BLaER1 treated with 17β-estradiol and CSF1 and Interleukin-3, amounts not matched to agents 10 nM and 100 nM (cell line): ENCODE data around the gene MKS1.

Experiments
- H3K27ac ChIP-seq, 11 experiments: shearing (Covaris generic); formaldehyde crosslinking; 2 replicates each; pipeline ENCODE4 v1.8.1; 2022
- H3K27me3 ChIP-seq, 11 experiments: shearing (Covaris generic); formaldehyde crosslinking; 2 replicates each; pipeline ENCODE4 v1.8.1; 2022
- H3K36me3 ChIP-seq, 11 experiments: shearing (Covaris generic); formaldehyde crosslinking; 2 replicates each; pipeline ENCODE4 v1.8.1; 2022
- H3K4me1 ChIP-seq, 10 experiments: shearing (Covaris generic); formaldehyde crosslinking; 2 replicates each; pipeline ENCODE4 v1.8.1; 2022
- H3K4me2 ChIP-seq, 11 experiments: shearing (Covaris generic); formaldehyde crosslinking; 2 replicates each; pipeline ENCODE4 v1.8.1; 2022
- H3K4me3 ChIP-seq, 10 experiments: shearing (Covaris generic); formaldehyde crosslinking; 2 replicates each; pipeline ENCODE4 v1.8.1; 2022
- H3K9ac ChIP-seq, 11 experiments: shearing (Covaris generic); formaldehyde crosslinking; 2 replicates each; pipeline ENCODE4 v1.8.1; 2022
- H3K9me3 ChIP-seq, 11 experiments: shearing (Covaris generic); formaldehyde crosslinking; replicated peaks in 1 of 11; 2 replicates each; pipeline ENCODE4 v1.8.1; 2022
- H4K20me1 ChIP-seq, 11 experiments: shearing (Covaris generic); formaldehyde crosslinking; 2 replicates each; pipeline ENCODE4 v1.8.1; 2022
- Cebpa-rat ChIP-seq, 11 experiments: shearing (Covaris generic); IDR thresholded peaks; 2 replicates each; pipeline ENCODE4 v1.8.1; 2022

The MKS1 gene

DNA sequence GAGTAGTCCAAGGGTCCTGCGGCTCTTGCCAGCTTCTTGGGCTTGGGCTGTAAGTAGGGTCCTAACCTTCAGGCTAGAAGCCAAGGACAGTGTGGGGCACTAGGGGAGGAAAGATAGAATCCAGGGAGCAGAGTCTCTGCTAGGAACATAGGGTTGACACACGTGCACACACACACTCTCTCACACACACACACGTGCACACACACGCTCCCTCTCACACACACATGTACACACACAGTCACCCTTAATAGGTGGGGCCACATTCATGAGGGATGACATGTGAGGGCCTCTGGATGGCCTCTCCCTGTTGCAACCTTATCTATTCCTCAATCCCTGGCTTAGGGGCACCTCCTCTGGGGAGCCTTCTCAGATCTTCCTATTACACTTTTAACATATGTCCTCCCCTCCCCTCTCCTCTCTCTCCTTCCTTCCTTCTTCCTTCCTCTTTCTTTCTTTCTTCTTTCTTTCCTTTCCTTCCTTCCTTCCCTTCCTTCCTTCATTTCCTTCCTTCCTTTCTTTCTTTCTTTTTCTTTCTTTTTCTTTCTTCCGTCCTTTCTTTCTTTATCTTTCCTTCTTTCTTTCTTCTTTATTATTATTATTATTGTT is 23.4 kb downstream of the MKS1 start:
- Histone ChIP-seq H3K4me2 (peak overlapping the region in 10 of 11 experiments; percentile 7 to 60 (median 48); a peak in 16 of 22 replicates), H3K9ac (no peak overlapping the region), H3K27ac (no peak overlapping the region), H3K4me1 (peaks cover 0 to 23% (median 19%) of the 10 kb centered on the region in 10 experiments; a peak in 17 of 20 replicates), H3K36me3 (no peaks in the 10 kb centered on the region), H3K27me3 (no peaks in the 10 kb centered on the region), H3K4me3 (no peak overlapping the region), H3K9me3 (no peaks in the 10 kb centered on the region), H4K20me1 (peaks cover 0 to 7% (median 0%) of the 10 kb centered on the region in 11 experiments; a peak in 2 of 22 replicates)
- TF ChIP-seq Cebpa-rat (IDR thresholded peaks at IDR 0.05) = no peak

GRCh38 chr17:58193641-58194255 is 25.3 kb downstream of the MKS1 start:
- H4K20me1 ChIP-seq = peaks cover 0 to 7% (median 0%) of the 10 kb centered on the region in 11 experiments; a peak in 2 of 22 replicates
- no peak overlapping the region for H3K4me2 ChIP-seq
- TF ChIP-seq Cebpa-rat (IDR thresholded peaks at IDR 0.05) = no peak
- H3K9ac ChIP-seq = no peak overlapping the region
- no peaks in the 10 kb centered on the region for H3K36me3 ChIP-seq
- H3K27ac ChIP-seq = no peak overlapping the region
- H3K4me3 ChIP-seq = no peak overlapping the region
- no peaks in the 10 kb centered on the region for H3K9me3 ChIP-seq
- peaks cover 11 to 39% (median 35%) of the 10 kb centered on the region in 10 experiments for H3K4me1 ChIP-seq
- no peaks in the 10 kb centered on the region for H3K27me3 ChIP-seq

DNA sequence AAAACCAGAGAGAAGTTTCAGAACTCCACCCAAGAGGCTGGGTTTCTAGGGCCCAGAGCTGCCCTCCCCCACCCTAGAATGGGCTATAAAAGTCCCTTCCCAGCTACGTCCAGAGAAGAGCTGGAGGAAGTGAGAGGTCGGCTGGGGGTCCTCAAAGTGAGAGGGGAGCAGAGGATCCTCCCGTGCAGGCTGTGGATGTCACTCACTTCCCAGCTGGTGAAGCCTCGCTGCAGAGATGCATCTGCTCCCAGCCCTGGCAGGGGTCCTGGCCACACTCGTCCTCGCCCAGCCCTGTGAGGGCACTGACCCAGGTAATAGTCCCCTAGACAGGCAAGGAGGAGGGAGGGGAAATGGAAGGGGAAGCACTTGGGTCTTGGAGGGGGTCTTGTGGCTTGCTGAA is 26.4 kb downstream of the MKS1 start, which contains the start of gene EPX:
EPX (plus strand) TSS at position 115 of the 400 bp plus-strand sequence; CDS start at position 236, 121 bp downstream.
- no peak within 1 kb of the TSS for H3K27ac ChIP-seq
- H3K4me1 ChIP-seq = peaks cover 11 to 40% (median 35%) of the 10 kb centered on the region in 10 experiments
- no peak within 1 kb of the TSS for H3K9ac ChIP-seq
- no peaks in the 10 kb centered on the region for H3K27me3 ChIP-seq
- H3K36me3 ChIP-seq = no peaks in the 10 kb centered on the region
- H3K4me2 ChIP-seq = peak within 1 kb of the TSS in 9 of 11 experiments; percentile 15 to 43 (median 31); a peak in 12 of 22 replicates
- H4K20me1 ChIP-seq = peaks cover 0 to 7% (median 0%) of the 10 kb centered on the region in 11 experiments; a peak in 2 of 22 replicates
- no peaks in the 10 kb centered on the region for H3K9me3 ChIP-seq
- no peak within 1 kb of the TSS for H3K4me3 ChIP-seq
- TF ChIP-seq Cebpa-rat (IDR thresholded peaks at IDR 0.05) = no peak

- no peak for TF ChIP-seq Cebpa-rat (IDR thresholded peaks at IDR 0.05)
- Histone ChIP-seq H3K27ac (no peak overlapping the region), H3K4me2 (no peak overlapping the region), H3K9me3 (no peaks in the 10 kb centered on the region), H3K4me3 (no peak overlapping the region), H3K27me3 (no peaks in the 10 kb centered on the region), H3K9ac (no peak overlapping the region), H3K4me1 (peaks cover 14 to 43% (median 37%) of the 10 kb centered on the region in 10 experiments), H4K20me1 (peaks cover 0 to 7% (median 0%) of the 10 kb centered on the region in 11 experiments; a peak in 2 of 22 replicates), H3K36me3 (no peaks in the 10 kb centered on the region)
Measured at GRCh38 chr17:58191241-58191896, 27.7 kb downstream of the MKS1 start.

DNA sequence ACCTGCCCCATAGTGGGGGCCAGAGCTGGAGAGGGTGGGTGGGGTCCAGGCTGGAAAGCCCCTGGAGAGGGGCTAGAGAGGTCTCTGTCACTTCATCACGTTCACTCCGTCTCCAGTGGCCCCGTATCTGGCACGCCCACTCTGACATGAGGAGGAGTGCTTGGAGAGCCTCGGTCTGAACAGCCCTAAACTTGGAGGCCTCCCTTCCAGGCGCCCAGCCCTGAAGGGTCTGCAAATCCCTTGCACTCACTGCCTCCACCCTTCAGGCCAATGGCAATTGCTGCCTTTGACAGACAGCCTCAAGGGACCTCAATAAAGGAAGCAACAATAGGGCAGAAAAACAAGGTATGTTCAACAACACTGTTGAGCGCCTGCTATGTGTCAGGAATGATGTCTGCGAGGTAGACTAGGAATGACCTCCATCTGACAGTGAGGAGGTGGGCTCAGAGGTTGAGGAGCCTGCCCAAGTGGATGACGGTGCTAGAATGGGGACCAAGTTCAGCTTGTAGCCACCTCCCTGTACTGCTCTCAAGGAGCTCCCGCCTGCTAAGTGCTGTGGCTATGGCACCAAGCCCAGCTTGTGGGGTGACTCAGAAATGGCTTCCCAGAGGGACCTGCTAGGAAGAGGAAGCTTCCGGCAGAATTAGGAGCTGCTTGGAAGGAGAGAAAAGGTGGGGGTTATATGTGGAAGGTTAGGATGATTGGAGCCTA is 29.5 kb downstream of the MKS1 start:
- no peak overlapping the region for H3K27ac ChIP-seq
- no peaks in the 10 kb centered on the region for H3K9me3 ChIP-seq
- H3K36me3 ChIP-seq = no peaks in the 10 kb centered on the region
- TF ChIP-seq Cebpa-rat (IDR thresholded peaks at IDR 0.05) = no peak
- peak overlapping the region; percentile 39 to 77 (median 57); a peak in 21 of 22 replicates for H3K4me2 ChIP-seq
- no peak overlapping the region for H3K9ac ChIP-seq
- H3K4me1 ChIP-seq = peaks cover 29 to 50% (median 45%) of the 10 kb centered on the region in 10 experiments
- H3K27me3 ChIP-seq = no peaks in the 10 kb centered on the region
- H3K4me3 ChIP-seq = no peak overlapping the region
- H4K20me1 ChIP-seq = peaks cover 0 to 7% (median 0%) of the 10 kb centered on the region in 11 experiments; a peak in 2 of 22 replicates

GRCh38 chr17:58187675-58188074 is 31.4 kb downstream of the MKS1 start:
- H4K20me1 ChIP-seq = no peaks in the 10 kb centered on the region; a peak in 1 of 22 replicates
- no peaks in the 10 kb centered on the region for H3K36me3 ChIP-seq
- no peak for TF ChIP-seq Cebpa-rat (IDR thresholded peaks at IDR 0.05)
- H3K4me1 ChIP-seq = peaks cover 39 to 59% (median 49%) of the 10 kb centered on the region in 10 experiments
- H3K4me3 ChIP-seq = no peak overlapping the region
- no peak overlapping the region for H3K27ac ChIP-seq
- H3K27me3 ChIP-seq = no peaks in the 10 kb centered on the region
- no peak overlapping the region for H3K9ac ChIP-seq
- no peak overlapping the region for H3K4me2 ChIP-seq
- no peaks in the 10 kb centered on the region for H3K9me3 ChIP-seq

DNA sequence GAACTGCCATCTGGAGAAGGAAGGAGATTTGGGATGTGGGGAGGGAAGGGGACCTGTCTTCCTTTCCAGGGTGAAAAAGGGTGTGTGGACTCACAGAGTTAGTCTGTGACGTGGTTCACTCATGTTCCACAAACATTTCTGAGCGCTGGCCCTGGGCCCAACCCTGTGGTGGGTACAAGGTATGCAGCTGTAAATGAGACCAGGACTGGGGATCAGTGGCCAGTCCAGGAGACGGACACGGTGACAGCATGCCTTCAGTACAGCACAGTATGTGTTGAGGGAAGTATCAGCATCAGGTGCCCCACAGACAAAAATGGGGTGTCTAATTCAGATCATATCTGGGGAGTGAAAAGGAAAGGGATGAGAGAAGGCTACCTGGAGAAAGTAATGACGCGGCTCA is 32.0 kb downstream of the MKS1 start:
- Histone ChIP-seq H3K27me3 (no peaks in the 10 kb centered on the region), H3K4me1 (peaks cover 34 to 53% (median 45%) of the 10 kb centered on the region in 10 experiments), H3K9ac (no peak overlapping the region), H3K36me3 (no peaks in the 10 kb centered on the region), H4K20me1 (no peaks in the 10 kb centered on the region; a peak in 1 of 22 replicates), H3K4me3 (no peak overlapping the region), H3K4me2 (no peak overlapping the region), H3K27ac (no peak overlapping the region), H3K9me3 (no peaks in the 10 kb centered on the region)
- no peak for TF ChIP-seq Cebpa-rat (IDR thresholded peaks at IDR 0.05)

DNA sequence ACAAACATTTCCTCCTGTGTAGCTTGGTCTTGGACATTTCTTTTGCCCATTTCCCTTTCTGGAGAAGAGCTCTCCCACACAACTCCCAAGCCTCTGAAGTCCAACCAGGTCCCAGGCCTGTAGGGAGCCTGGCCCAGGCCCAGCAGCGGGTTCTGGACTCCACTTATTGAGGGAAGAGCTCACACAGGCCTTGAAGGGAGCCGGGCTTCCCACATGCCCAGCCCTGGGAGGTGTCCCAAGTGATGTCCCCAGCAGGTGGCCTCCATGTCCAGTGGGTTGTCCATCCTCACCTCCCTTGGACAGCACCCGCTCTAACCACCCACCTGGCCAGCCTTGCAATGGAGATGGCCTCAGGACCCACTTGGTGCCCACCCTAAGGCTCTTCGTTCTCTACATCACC is 32.5 kb downstream of the MKS1 start:
- peak overlapping the region; percentile 26 to 78 (median 72) for H3K4me2 ChIP-seq
- H3K27ac ChIP-seq = no peak overlapping the region
- TF ChIP-seq Cebpa-rat (IDR thresholded peaks at IDR 0.05) = no peak
- no peak overlapping the region for H3K9ac ChIP-seq
- H3K36me3 ChIP-seq = no peaks in the 10 kb centered on the region
- no peaks in the 10 kb centered on the region; a peak in 1 of 22 replicates for H4K20me1 ChIP-seq
- H3K27me3 ChIP-seq = no peaks in the 10 kb centered on the region
- peaks cover 34 to 53% (median 45%) of the 10 kb centered on the region in 10 experiments for H3K4me1 ChIP-seq
- H3K9me3 ChIP-seq = no peaks in the 10 kb centered on the region
- H3K4me3 ChIP-seq = no peak overlapping the region
